ENCODE data around the gene KRTAP4-2.
"Not testable (repeated sequence)": the region's sequence is repeated elsewhere in the genome, so short reads cannot be mapped to it uniquely, and the experiment has no call there.

The KRTAP4-2 gene

GRCh38 chr17:41177727-41178271 lies at the start of gene KRTAP4-2:
TSS of gene KRTAP4-2 (minus strand) at chr17:41178221. CDS start at chr17:41178164, 57 bp downstream.
- DNase-seq = no peak

GRCh38 chr17:41226598-41227095 lies 48.6 kb upstream of the KRTAP4-2 start, which contains the start of gene KRTAP9-2:
TSS of gene KRTAP9-2 (plus strand) at chr17:41226648. CDS start at chr17:41226655, 7 bp downstream.
- not testable (repeated sequence) for DNase-seq

DNA sequence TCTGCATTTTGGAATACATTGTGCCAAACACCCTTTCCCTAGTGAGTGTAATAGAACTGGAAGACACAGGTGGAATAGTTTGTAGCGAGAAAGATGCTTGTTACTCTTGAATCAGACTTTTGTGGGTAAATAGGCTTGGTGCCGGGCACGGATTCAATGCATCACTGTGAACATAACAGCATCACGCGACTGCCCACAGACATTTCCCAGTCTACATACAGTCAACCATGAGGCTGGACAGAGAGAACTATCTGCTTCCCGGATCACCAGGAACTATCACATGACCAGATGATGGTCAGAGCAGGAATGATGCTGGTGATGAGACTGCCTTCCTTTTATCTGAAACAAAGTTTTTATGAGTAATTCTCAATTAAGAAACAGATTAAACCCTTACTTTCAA lies 48.0 kb upstream of the KRTAP4-2 start:
- no peak for DNase-seq

GRCh38 chr17:41223821-41224220 lies 45.8 kb upstream of the KRTAP4-2 start:
- DNase-seq = no peak

DNA sequence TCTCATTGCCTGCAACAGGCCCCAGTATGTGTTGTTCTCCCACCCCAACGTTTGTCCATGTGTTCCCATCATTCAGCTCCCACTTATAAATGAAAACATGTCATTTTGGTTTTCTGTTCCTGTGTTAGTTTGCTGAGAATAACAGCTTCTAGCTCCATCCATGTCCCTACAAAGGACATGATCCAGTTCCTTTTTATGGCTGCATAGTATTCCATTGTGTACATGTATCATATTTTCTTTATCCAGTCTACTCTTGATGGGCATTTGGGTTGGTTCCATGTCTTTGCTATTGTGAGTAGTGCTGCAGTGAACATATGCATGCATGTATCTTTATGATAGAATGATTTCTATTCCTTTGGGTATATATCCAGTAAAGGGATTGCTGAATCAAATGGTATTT lies 37.7 kb upstream of the KRTAP4-2 start:
- DNase-seq = no peak

DNA sequence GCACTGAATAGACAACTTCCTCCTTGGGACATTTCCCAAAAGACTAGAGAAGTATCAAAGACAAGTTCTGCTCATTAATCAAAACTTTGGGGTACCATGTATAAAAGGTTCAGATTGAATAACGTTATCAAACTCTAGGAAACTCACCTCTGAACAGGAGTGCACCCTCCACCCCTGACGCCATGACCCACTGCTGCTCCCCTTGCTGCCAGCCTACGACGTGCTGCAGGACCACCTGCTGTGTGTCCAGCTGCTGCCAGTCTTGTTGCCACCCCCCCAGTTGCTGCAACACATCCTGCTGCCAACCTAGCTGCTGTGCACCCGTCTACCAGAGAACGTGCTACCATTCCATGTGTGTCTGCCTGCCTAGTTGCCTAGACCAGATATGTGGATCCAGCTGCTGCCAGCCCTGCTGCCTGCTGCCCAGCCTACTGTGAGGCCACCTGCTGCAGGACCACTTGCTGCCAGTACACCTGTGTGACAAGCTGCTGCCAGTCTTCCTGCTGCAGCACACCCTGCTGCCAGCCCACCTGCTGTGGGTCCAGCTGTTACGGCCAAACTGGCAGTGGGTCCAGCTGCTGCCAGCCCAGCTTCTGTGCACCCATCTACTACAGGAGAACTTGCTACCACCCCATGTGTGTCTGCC lies 34.6 kb upstream of the KRTAP4-2 start:
- DNase-seq = no peak

DNA sequence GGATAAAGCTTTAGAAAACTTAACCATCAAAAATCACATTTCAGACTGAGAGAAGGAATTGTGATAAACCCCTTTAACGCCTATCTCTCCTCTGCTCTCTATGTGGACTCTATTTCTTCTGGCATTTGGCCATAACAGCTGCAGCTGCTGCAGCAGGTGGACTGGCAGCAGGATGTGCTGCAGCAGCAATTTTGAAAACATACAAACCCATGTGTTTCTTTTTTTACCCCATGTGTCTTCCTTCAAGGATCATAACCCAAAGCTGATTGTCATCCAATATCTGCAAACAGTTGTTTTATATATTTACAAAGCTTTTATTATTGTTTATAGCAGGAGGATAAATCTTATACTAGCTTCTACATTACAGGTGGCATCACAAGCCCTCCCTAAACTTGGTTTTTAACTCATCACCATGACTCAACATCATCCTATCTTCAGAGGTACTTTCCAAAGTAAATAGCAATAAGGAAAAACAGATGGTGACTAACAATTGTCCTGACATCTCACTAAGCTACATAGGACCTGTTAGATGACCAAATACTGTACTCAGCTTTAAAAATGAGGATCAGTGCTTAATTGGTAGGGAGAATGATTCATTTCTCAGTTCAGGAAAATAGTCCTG lies 33.9 kb upstream of the KRTAP4-2 start:
- peak; percentile 7 for DNase-seq

GRCh38 chr17:41199421-41200078 lies 21.5 kb upstream of the KRTAP4-2 start:
- DNase-seq = no peak

GRCh38 chr17:41196068-41196467 lies 18.0 kb upstream of the KRTAP4-2 start:
- no peak for DNase-seq

DNA sequence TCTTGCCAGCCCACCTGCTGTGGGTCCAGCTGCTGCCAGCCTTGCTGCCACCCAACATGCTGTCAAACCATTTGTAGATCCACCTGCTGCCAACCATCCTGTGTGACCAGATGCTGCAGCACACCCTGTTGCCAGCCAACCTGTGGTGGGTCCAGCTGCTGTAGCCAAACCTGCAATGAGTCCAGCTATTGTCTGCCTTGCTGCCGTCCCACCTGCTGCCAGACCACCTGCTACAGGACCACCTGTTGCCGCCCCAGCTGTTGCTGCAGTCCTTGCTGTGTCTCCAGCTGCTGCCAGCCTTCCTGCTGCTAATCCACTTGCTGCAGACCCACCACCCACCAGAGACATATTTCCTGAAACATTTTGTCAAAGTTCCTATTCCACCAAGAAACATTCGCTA lies 12.3 kb upstream of the KRTAP4-2 start:
- DNase-seq = no peak

DNA sequence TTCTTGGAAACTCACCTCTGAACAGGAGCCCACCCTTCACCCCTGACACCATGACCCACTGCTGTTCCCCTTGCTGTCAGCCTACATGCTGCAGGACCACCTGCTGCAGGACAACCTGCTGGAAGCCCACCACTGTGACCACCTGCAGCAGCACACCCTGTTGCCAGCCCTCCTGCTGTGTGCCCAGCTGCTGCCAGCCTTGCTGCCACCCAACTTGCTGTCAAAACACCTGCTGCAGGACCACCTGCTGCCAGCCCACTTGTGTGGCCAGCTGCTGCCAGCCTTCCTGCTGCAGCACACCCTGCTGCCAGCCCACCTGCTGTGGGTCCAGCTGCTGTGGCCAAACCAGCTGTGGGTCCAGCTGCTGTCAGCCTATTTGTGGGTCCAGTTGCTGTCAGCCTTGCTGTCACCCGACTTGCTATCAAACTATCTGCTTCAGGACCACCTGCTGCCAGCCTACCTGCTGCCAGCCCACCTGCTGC lies 11.9 kb upstream of the KRTAP4-2 start, which contains the start of gene KRTAP9-1:
TSS of gene KRTAP9-1 (plus strand) at position 51 of the 482 bp plus-strand sequence. CDS start at position 51, 0 bp downstream.
- DNase-seq = not testable (repeated sequence)

GRCh38 chr17:41186872-41187271 lies 8.9 kb upstream of the KRTAP4-2 start:
- DNase-seq = no peak

DNA sequence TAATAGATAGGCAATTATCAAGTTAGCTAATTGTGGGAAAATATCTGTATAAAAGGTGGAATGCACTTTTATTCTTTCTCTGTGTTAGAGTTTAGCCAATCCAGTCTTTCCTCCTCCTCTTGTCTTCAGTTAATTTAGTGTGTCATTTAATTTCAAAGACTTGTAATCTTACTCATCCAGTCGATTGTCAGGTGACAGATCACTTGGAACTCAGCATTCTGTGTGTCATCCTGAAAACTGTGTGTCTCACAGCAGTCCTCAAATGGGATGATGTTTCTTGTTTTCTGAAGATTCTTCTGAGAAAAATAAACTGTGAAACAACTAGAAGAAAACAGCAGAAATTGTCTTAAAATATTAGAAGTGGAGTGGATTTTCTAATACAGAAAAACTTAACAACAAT lies 7.0 kb upstream of the KRTAP4-2 start:
- DNase-seq = no peak

- no peak for DNase-seq
Measured at GRCh38 chr17:41184480-41184961, 6.5 kb upstream of the KRTAP4-2 start, which contains the start of gene KRTAP4-1. TSS of gene KRTAP4-1 (minus strand) at chr17:41184911. CDS start at chr17:41184854, 57 bp downstream.

GRCh38 chr17:41178843-41179616 lies 1.0 kb upstream of the KRTAP4-2 start:
- no peak for DNase-seq

GRCh38 chr17:41178341-41178740 lies 320 bp upstream of the KRTAP4-2 start:
- no peak for DNase-seq

- no peak for DNase-seq
Measured at GRCh38 chr17:41176744-41177387, 1.2 kb downstream of the KRTAP4-2 start.

GRCh38 chr17:41171886-41172285 lies 6.1 kb downstream of the KRTAP4-2 start:
- DNase-seq = no peak

DNA sequence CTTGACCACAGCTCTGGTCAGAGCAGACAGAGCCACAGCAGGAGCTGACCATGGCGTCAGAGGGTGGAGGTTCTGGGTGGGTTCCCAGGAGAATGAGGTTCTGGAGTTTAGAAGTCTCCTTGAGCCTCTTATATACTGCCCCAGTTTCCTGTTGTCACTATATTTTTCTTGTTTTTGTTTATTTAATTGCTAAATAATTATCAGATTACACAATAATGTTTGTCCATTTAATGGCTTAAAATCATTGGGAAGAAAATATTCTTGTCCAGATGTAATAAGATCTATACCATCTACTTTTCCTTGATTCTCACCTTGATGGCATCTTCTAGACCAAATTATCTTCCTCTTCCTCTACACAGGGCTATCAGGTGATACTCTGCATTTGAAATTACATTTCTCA lies 9.9 kb downstream of the KRTAP4-2 start, which contains the start of gene KRTAP4-3:
TSS of gene KRTAP4-3 (minus strand) at position 101 of the 400 bp plus-strand sequence. CDS start at position 52, 49 bp downstream.
- DNase-seq = no peak

- no peak for DNase-seq
Measured at GRCh38 chr17:41167561-41167960, 10.5 kb downstream of the KRTAP4-2 start.

DNA sequence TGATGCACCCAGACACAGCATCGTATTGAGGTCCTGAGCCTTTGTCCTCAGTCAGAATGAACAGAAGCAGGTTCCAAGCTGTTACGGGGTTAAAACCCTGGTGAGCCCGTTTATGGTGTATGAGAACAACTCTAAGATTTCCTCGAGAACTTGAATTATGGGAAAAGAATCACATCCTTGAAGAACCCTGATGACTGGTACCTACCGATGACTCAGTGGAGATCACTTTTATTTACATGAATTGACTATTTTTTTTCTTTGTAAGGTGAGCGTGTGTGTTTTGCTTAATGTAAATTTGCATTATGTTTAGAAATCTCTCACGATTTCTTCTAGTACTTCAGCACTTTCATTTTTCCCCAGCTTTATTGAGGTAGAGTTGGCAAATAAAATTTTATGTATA lies 14.2 kb downstream of the KRTAP4-2 start:
- DNase-seq = no peak
